Posterior cingulate gyrus (tissue), 11 donors: ENCODE data around the gene SEMA3C.
A peak's percentile ranks its signal among the peaks of the same experiment; 100 is the strongest.

Experiments used
- DNase-seq, 10 donors: peaks; one replicate each; pipeline versions ENCODE4 v3.0.0 to v3.0.0-alpha.2; 2020 to 2021; ENCODE audit warnings: mixed read lengths in 3 of 10
- intact Hi-C: fragments of 100-400 bp; cut with DNase I; formaldehyde crosslinking; loops from one replicate; pipeline ENCODE4 v1.15.1; 2023

SEMA3C gene

DNA sequence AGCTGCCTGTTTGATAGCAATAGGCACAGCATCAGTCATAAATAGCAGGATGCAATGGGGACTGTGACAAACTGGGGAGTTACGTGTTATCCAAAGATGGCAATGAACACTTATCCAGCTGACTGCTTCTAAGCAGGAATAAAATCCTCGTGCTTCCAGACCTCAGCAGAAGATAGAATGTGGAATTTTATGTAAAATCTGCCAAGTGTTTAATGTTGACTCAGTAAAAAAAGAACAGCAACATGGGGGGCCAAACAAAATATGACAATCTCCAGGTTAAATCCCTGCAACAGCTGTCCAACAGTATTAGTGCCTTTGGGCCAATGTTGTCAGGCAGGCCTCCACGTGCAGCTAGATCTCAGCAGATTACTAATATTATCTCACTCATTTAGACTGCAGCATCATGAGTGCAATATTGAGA, 127.3 kb downstream of the SEMA3C start:
- intact Hi-C loops: no loop called here
- DNase-seq: no peak

DNA sequence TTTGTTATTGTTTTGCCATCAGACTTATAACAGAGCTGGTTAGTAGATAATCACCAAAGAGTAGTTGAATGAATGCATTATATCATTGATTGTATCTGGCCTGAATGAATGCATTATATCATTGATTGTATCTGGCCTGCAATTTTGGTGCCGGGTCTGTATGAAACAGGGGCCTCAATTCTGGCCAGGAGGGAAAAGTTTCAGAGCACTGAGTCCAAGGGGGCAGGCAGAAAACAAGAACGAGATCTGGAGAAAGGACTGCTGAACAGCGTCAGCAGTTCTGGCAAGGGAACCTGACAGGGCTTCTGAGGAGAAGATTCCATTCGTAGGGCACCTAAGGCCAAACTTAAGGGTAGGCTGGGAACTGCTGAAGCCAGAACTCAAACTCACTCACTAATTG, 128.0 kb downstream of the SEMA3C start:
- no peak for DNase-seq
- intact Hi-C loops: no loop called here

DNA sequence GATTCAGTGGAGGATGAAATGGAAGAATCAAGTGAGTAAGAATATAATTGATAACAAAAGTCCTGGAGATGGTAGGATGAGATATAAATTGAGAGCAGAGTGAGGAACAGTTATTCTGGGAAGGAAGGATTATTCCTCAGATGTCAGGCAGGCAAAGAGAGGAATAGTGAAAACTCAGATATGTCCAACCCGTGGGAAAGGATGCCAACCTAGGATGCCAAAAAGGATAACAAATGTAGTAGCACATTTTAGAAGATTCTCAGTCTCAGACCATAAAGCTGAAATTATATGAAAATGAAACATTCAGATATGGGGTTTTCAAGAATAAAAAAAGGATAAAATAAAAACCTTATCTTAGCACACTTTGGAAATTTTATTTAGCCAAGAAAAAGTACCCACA, 131.1 kb downstream of the SEMA3C start:
- intact Hi-C loops: no loop called here
- no peak for DNase-seq

- no peak for DNase-seq
- intact Hi-C loops: no loop called here
Measured at GRCh38 chr7:80785961-80786536, 132.8 kb downstream of the SEMA3C start.

DNA sequence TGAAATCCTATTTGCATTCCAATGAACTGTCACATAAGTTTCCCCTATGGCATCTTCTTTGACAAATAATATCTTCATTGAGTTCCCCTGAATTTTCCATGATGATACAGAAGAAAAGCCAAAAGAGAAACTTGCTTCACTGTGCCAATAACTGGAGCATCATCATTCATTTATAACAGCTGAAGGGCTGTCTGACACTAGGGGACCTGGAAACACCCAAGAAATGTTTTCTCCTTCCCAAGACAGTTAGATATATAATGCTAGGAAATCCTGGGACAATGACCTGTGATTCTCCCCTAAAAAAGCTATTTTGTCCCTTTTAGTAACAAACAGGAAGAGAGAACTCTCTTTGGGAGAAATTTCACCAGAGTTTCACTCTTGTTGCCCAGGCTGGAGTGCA, 133.6 kb downstream of the SEMA3C start:
- intact Hi-C loops: no loop called here
- DNase-seq: no peak

GRCh38 chr7:80783678-80784327, 135.0 kb downstream of the SEMA3C start:
- intact Hi-C loops: no loop called here
- DNase-seq: no peak

GRCh38 chr7:80783186-80783677, 135.6 kb downstream of the SEMA3C start:
- no peak for DNase-seq
- intact Hi-C loops: no loop called here

- intact Hi-C loops: no loop called here
- peak in 8 of 10 donors; percentile 20 to 87 (median 44) for DNase-seq
Measured at GRCh38 chr7:80781561-80781979, 137.3 kb downstream of the SEMA3C start.

DNA sequence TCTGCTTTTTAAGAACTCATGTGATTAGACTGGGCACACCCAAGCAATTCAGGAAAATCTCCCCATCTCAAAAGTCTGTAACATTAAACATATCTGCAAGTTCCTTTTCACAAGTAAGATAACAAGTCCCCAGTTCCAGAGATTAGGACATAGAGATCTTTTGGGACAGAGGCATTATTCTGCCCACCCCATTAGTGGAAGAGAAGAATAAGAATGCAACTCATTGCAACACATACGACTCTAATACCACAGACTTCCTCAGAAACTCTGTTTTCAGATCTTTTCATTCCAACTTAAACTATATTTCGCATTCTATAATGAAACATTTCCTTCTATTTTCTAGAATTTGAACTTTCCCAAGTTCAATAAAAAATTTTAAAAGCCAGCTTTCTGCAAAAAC, 137.7 kb downstream of the SEMA3C start:
- no peak for DNase-seq
- intact Hi-C loops: no loop called here

GRCh38 chr7:80779456-80779855, 139.4 kb downstream of the SEMA3C start:
- no peak for DNase-seq
- intact Hi-C loops: no loop called here

GRCh38 chr7:80775897-80776296, 143.0 kb downstream of the SEMA3C start:
- no peak for DNase-seq
- intact Hi-C loops: no loop called here

GRCh38 chr7:80775482-80775881, 143.4 kb downstream of the SEMA3C start:
- no peak for DNase-seq
- intact Hi-C loops: no loop called here

DNA sequence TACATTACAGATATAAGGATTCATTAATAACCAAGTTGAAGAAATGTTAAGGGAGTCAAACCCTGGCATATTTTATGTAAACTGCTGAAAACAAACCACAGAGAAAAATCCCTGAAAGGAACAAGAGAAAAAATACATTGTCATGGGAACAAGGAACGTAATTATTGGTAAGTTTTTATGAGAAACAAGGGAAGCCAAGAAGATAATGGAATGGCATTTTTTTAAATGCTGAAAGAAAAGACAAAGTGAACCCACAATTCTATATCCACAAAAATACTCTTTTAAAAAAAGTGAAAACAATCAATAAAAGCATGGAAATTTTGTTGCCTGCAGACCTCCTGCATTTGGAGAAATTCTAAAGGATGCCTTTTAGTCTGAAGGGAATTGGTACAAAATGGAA, 144.0 kb downstream of the SEMA3C start:
- DNase-seq: no peak
- intact Hi-C loops: no loop called here

DNA sequence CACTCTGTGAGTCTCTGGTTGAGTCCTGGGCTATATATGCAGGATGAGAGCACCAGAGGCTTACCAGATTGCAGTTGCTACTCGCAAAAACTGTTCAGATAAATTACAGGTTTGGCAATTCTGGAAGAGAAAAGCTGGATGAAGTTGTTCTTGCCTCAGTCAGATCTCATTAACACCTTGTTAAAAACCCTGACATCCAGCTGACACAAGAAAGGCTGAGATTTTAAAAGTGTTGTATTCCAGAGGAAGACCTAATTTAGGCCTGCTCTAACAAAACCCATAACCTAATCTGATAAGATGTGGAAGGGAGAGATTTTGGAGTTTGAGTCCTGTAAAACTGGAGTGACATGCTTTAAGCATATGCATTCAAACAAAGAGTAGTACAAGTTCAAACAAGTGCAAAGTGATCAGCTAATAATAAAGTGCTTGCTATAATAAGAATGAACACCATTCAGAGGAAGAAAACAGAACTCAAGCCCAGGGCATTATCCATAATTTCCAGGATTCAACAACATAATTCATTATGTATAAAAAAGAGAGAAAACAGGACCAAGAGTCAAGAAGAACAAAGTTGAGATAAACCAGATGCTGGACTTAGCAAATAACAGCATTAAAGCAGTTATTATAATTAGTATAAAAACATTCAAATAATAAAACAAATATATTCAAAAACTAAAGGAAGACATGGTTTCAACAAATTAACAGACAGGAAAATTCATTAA, 144.9 kb downstream of the SEMA3C start:
- no peak for DNase-seq
- intact Hi-C loops: no loop called here

GRCh38 chr7:80772347-80772993, 146.4 kb downstream of the SEMA3C start:
- no peak for DNase-seq
- intact Hi-C loops: no loop called here

DNA sequence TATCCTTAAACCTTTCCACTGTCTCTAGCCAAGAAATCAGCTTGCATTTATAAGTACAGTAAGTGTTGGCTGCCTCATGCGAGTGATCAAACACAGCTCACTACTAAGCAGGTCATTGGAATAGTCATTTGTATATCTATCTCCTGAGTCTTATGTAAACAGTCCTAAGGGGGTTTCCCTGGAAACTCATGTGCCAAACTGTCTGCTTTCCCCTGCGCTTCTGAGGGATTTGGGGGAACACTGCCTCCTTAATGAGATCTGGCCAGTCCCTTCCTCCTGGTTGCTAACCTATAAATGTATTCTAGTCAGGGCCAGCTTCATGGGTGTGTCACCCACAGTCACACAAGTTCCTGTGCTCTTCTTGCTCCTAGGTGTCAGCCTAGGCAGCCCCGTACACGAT, 147.3 kb downstream of the SEMA3C start:
- no peak for DNase-seq
- intact Hi-C loops: no loop called here

DNA sequence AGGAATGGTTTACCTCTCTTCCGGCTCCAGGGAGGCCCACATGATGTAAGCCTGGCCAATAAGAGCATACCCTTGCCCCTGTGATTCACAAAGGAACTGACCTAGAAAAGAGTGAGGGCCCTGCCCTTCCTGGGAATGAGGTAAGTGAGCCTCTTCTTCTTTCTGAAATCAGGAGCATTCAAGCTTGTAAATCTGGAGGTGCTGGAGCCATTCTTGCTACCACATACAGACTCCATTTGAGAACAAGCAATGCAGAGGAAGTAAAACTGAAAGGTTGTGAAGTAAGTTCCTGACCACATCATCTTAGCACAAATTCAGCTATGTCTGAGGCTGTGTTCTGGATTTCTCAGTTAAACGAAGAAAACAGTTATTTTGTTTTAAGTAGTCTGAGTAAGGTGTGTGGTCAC, 148.2 kb downstream of the SEMA3C start:
- no peak for DNase-seq
- intact Hi-C loops: no loop called here

DNA sequence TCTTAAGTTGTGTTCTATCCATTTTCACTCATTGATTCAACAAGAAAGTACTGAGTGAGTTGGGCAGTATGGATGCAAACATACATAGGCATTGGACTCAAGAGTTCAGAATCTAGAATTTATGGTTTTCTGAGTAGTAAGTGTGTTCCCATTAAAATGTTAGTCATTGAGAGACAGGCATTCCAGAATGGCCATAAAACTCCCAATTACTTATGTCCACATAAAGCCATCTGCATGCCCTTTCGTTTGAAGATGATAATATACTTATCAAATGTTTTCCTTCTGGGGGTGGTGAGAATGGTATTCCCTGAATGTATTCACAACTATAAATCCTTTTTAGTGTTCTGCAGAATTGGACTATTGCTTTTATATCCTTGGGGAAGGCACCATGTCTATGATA, 148.8 kb downstream of the SEMA3C start:
- DNase-seq: no peak
- intact Hi-C loops: no loop called here

DNA sequence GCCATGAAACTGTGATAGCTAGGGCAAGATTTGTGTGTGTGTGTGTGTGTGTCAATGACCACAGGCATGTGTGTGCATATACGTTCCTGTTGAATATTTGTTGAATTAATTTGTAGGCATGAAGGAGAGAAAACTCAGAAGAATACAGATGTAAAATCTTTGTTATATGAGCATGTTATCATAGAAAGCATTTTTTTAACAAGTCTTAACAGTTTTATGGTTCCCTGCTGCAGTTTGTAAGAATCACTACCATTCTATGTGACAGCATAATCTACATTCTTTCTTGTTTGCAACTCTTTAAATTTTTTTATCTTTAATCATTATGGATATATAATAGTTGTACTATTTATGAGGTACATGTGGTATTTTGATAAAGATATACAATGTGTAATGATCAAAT, 150.1 kb downstream of the SEMA3C start:
- intact Hi-C loops: no loop called here
- no peak for DNase-seq

DNA sequence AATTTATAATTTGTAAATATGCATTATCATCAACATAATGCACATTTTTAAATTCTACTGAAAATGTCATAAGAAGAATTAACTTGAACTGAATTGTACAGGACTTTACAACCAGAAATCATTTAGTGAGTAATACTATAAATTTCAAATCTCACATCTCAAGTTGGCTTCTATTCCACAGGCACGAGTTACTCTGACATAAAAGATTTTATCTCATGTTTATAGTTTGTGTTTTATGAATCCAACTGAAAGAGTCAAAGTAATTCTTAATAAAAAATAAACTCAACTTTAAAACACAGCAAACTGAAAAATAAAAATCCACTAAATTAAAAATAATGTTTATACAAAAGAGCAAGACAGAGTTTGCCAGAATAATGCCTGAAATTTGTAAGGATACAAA, 151.2 kb downstream of the SEMA3C start:
- no peak for DNase-seq
- intact Hi-C loops: no loop called here

GRCh38 chr7:80766724-80767123, 152.1 kb downstream of the SEMA3C start:
- no peak for DNase-seq
- intact Hi-C loops: no loop called here
